ENCODE data around the gene ATG2B.

- TF ChIP-seq EZH2 (IDR thresholded peaks at IDR 0.05) (no peak), POLR2AphosphoS5 (IDR thresholded peaks at IDR 0.05; ENCODE audit: borderline replicate concordance, low read depth, low read length) (no peak), FOXP2 (optimal IDR thresholded peaks at IDR 0.05; ENCODE audit: control extremely low read depth, extremely low read length, insufficient read depth) (no peak)
Observed at GRCh38 chr14:96307434-96307833, 55.7 kb downstream of the ATG2B start.
